Right lobe of liver (tissue), 4 donors: ENCODE results near the gene SIDT2.

Source experiments
- POLR2A ChIP-seq: fragments of 450-650 bp; IDR thresholded peaks from one replicate; pipeline ENCODE4 v1.6.1; 2017; ENCODE audit warnings: antibody characterized with exemption, mild to moderate bottlenecking
- TF ChIP-seq, protein P1 (sequence below), 4 donors: fragments of 200-600 bp in 3 of 4; fragments of 450-650 bp in 1 of 4; IDR thresholded peaks; one replicate each; pipeline versions ENCODE4 v1.5.1 to v1.8.0; 2016 to 2022; ENCODE audit warnings: antibody characterized with exemption in 4 of 4, mild to moderate bottlenecking in 2 of 4
- donor health status: DM: no; HTN: no; CAD: no.
- donor health status: DM: no; HTN: no; CAD: no.
- donor health status: DM: no; HTN: yes; CAD: no.

DNA sequence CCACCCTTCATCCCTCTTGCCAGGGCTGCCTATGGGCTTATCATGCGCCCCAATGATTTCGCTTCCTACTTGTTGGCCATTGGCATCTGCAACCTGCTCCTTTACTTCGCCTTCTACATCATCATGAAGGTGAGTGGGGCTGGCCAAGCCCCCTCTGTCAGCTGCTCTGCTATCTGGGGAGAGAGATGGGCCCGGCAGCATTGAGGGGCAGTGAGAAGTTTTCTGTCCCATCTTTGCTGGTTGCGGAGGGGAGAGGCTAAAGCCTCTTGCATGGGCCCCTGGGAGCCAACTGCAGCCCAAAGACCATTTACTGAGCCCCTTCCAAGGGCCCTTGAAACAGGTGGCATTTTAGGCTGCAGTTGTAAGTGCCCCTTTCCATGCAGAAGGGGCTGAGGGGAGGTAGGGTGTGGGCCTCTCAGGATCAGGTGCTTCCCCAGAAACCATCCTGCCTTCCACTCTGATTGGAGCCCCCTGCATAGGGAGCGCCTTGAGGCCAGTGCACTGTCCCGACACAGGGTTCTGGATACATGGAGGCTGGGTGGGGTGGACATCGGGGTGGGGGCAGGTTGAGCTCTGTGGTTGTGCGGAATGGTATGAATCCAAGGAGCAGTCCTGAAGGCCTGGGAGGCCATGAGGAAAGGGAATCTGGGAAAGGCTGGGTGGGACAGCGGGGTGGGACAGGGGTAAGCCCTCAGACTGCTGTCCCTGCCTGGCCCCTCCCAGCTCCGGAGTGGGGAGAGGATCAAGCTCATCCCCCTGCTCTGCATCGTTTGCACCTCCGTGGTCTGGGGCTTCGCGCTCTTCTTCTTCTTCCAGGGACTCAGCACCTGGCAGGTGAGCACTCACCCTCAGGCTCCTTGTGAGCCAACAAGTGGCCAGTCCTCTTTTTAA lies 14.8 kb downstream of the SIDT2 start:
- TF ChIP-seq, protein P1, sequence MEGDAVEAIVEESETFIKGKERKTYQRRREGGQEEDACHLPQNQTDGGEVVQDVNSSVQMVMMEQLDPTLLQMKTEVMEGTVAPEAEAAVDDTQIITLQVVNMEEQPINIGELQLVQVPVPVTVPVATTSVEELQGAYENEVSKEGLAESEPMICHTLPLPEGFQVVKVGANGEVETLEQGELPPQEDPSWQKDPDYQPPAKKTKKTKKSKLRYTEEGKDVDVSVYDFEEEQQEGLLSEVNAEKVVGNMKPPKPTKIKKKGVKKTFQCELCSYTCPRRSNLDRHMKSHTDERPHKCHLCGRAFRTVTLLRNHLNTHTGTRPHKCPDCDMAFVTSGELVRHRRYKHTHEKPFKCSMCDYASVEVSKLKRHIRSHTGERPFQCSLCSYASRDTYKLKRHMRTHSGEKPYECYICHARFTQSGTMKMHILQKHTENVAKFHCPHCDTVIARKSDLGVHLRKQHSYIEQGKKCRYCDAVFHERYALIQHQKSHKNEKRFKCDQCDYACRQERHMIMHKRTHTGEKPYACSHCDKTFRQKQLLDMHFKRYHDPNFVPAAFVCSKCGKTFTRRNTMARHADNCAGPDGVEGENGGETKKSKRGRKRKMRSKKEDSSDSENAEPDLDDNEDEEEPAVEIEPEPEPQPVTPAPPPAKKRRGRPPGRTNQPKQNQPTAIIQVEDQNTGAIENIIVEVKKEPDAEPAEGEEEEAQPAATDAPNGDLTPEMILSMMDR (IDR thresholded peaks at IDR 0.05), result no peak
- TF ChIP-seq POLR2A, result no peak
